HEK293 (cell line): ENCODE data around the gene AEBP1.

Experiments used
- CTCF ChIA-PET: fragments of 350-600 bp; formaldehyde crosslinking; extraction: SDS; loops from one replicate; lab custom pipeline; 2021; ENCODE audit warnings: antibody characterized with exemption; lab: Yijun Ruan, JAX
- POLR2A ChIA-PET: fragments of 300-600 bp; formaldehyde crosslinking; extraction: SDS; loops from one replicate; lab custom pipeline; 2020; ENCODE audit warnings: antibody characterized with exemption, inconsistent platforms; lab: Yijun Ruan, JAX
- H3K27ac ChIP-seq: fragments of 200-500 bp; sonication (Bioruptor generic); 2 replicates; pipeline ENCODE4 v1.5.1; 2014; ENCODE audit warnings: low read depth, low read length, control low read depth, inconsistent platforms; ENCODE audit errors: extremely low read depth
- H3K36me3 ChIP-seq, 2 experiments: fragments of 200-500 bp in 1 of 2; sonication (Bioruptor generic) in 1 of 2; 1 replicate in 1 of 2; 2 replicates in 1 of 2; pipeline ENCODE4 v1.5.1; 2014 to 2017; ENCODE audit warnings: inconsistent platforms in 2 of 2, low read length in 2 of 2; ENCODE audit not compliant: control insufficient read depth in 2 of 2, insufficient read depth in 1 of 2
- H3K4me1 ChIP-seq: fragments of 200-500 bp; sonication (Bioruptor generic); 2 replicates; pipeline ENCODE4 v1.5.1; 2014; ENCODE audit warnings: mild to moderate bottlenecking, low read length, inconsistent platforms; ENCODE audit not compliant: control insufficient read depth, insufficient read depth
- H3K4me3 ChIP-seq: 2 replicates; pipeline ENCODE4 v1.5.1; 2011; ENCODE audit warnings: low read depth, mild to moderate bottlenecking, control low read depth, low read length, moderate library complexity
- H3K9me3 ChIP-seq: fragments of 200-500 bp; sonication (Bioruptor generic); 2 replicates; pipeline ENCODE4 v1.5.1; 2014; ENCODE audit warnings: low read depth, low read length, inconsistent platforms; ENCODE audit not compliant: control insufficient read depth, insufficient read depth
- GLIS1 ChIP-seq: fragments of 450-650 bp; formaldehyde crosslinking; IDR thresholded peaks from 2 replicates; pipeline ENCODE4 v1.5.1; 2016; ENCODE audit warnings: missing biosample characterization, missing genetic modification characterization
- HIC1 ChIP-seq: fragments of 450-650 bp; formaldehyde crosslinking; IDR thresholded peaks from 2 replicates; pipeline ENCODE4 v1.5.1; 2016; ENCODE audit warnings: missing biosample characterization, missing genetic modification characterization
- KLF17 ChIP-seq: fragments of 450-650 bp; formaldehyde crosslinking; IDR thresholded peaks from 2 replicates; pipeline ENCODE4 v1.5.1; 2016; ENCODE audit warnings: missing biosample characterization, missing genetic modification characterization
- PATZ1 ChIP-seq: fragments of 450-650 bp; formaldehyde crosslinking; IDR thresholded peaks from 2 replicates; pipeline ENCODE4 v1.5.1; 2016; ENCODE audit warnings: missing biosample characterization, missing genetic modification characterization
- RBAK ChIP-seq: fragments of 450-650 bp; formaldehyde crosslinking; IDR thresholded peaks from 2 replicates; pipeline ENCODE4 v1.5.1; 2016; ENCODE audit warnings: missing biosample characterization, missing genetic modification characterization
- ZBTB21 ChIP-seq: fragments of 450-650 bp; formaldehyde crosslinking; IDR thresholded peaks from 2 replicates; pipeline ENCODE4 v1.5.1; 2017; ENCODE audit warnings: missing biosample characterization, missing genetic modification characterization
- ZIC2 ChIP-seq: fragments of 450-650 bp; formaldehyde crosslinking; IDR thresholded peaks from 2 replicates; pipeline ENCODE4 v1.5.1; 2016; ENCODE audit warnings: missing biosample characterization, missing genetic modification characterization
- ZNF175 ChIP-seq: fragments of 450-650 bp; formaldehyde crosslinking; IDR thresholded peaks from 2 replicates; pipeline ENCODE4 v1.5.1; 2016; ENCODE audit warnings: missing biosample characterization, missing genetic modification characterization
- ZNF18 ChIP-seq: fragments of 450-650 bp; formaldehyde crosslinking; IDR thresholded peaks from 2 replicates; pipeline ENCODE4 v1.5.1; 2016; ENCODE audit warnings: missing biosample characterization, missing genetic modification characterization
- ZNF19 ChIP-seq: fragments of 450-650 bp; formaldehyde crosslinking; IDR thresholded peaks from 2 replicates; pipeline ENCODE4; 2016; ENCODE audit warnings: missing biosample characterization, missing genetic modification characterization, low read depth
- ZNF2 ChIP-seq: fragments of 450-650 bp; formaldehyde crosslinking; IDR thresholded peaks from 2 replicates; pipeline ENCODE4 v1.5.1; 2016; ENCODE audit warnings: missing biosample characterization, missing genetic modification characterization
- ZNF23 ChIP-seq: fragments of 450-650 bp; formaldehyde crosslinking; IDR thresholded peaks from 2 replicates; pipeline ENCODE4 v1.5.1; 2016; ENCODE audit warnings: missing biosample characterization, missing genetic modification characterization, borderline replicate concordance
- ZNF26 ChIP-seq: fragments of 450-650 bp; formaldehyde crosslinking; IDR thresholded peaks from 2 replicates; pipeline ENCODE4 v1.5.1; 2016; ENCODE audit warnings: missing biosample characterization, missing genetic modification characterization
- ZNF354C ChIP-seq: fragments of 450-650 bp; formaldehyde crosslinking; IDR thresholded peaks from 2 replicates; pipeline ENCODE4 v1.5.1; 2016; ENCODE audit warnings: missing biosample characterization, missing genetic modification characterization, low read depth, borderline replicate concordance
- ZNF37A ChIP-seq: fragments of 450-650 bp; IDR thresholded peaks from 2 replicates; pipeline ENCODE4 v1.5.1; 2018; ENCODE audit warnings: missing biosample characterization, missing genetic modification characterization
- ZNF426 ChIP-seq: fragments of 450-650 bp; formaldehyde crosslinking; IDR thresholded peaks from 2 replicates; pipeline ENCODE4 v1.5.1; 2017; ENCODE audit warnings: missing biosample characterization, missing genetic modification characterization, mild to moderate bottlenecking, inconsistent platforms, moderate library complexity
- ZNF514 ChIP-seq: fragments of 450-650 bp; formaldehyde crosslinking; IDR thresholded peaks from 2 replicates; pipeline ENCODE4 v1.5.1; 2016; ENCODE audit warnings: missing biosample characterization, missing genetic modification characterization
- ZNF555 ChIP-seq: fragments of 450-650 bp; formaldehyde crosslinking; conservative IDR thresholded peaks from 2 replicates; pipeline ENCODE4 v1.5.1; 2017; ENCODE audit warnings: missing biosample characterization, mild to moderate bottlenecking, missing genetic modification characterization, inconsistent platforms
- ZNF558 ChIP-seq: fragments of 450-650 bp; formaldehyde crosslinking; IDR thresholded peaks from 2 replicates; pipeline ENCODE4 v1.5.1; 2016; ENCODE audit warnings: missing biosample characterization, missing genetic modification characterization
- ZNF580 ChIP-seq: fragments of 450-650 bp; formaldehyde crosslinking; IDR thresholded peaks from 2 replicates; pipeline ENCODE4 v1.5.1; 2016; ENCODE audit warnings: missing biosample characterization, missing genetic modification characterization
- ZNF624 ChIP-seq: fragments of 450-650 bp; formaldehyde crosslinking; IDR thresholded peaks from 2 replicates; pipeline ENCODE4 v1.5.1; 2017; ENCODE audit warnings: missing biosample characterization, missing genetic modification characterization
- ZNF629 ChIP-seq: fragments of 450-650 bp; formaldehyde crosslinking; IDR thresholded peaks from 2 replicates; pipeline ENCODE4 v1.5.1; 2017; ENCODE audit warnings: missing biosample characterization, missing genetic modification characterization
- ZNF658 ChIP-seq: fragments of 450-650 bp; formaldehyde crosslinking; IDR thresholded peaks from 2 replicates; pipeline ENCODE4; 2016; ENCODE audit warnings: missing biosample characterization, missing genetic modification characterization
- ZNF670 ChIP-seq: fragments of 450-650 bp; formaldehyde crosslinking; IDR thresholded peaks from 2 replicates; pipeline ENCODE4 v1.5.1; 2016; ENCODE audit warnings: missing biosample characterization, missing genetic modification characterization, low read depth

AEBP1 gene

GRCh38 chr7:44106311-44107065, 2.3 kb downstream of the AEBP1 start:
- CTCF ChIA-PET = no interaction called here
- Histone ChIP-seq H3K4me3 (no peak overlapping the region), H3K36me3 (no peaks in the 10 kb centered on the region), H3K4me1 (no peaks in the 10 kb centered on the region), H3K9me3 (no peaks in the 10 kb centered on the region), H3K27ac (no peak overlapping the region)
- no peak for TF ChIP-seq ZNF26 (tag by site-specific recombination)
- TF ChIP-seq ZNF18 (tag by site-specific recombination) = no peak
- TF ChIP-seq ZNF558 (tag by site-specific recombination) = no peak
- no peak for TF ChIP-seq ZBTB21 (tag by site-specific recombination)
- TF ChIP-seq ZNF2 (tag by site-specific recombination) = no peak
- TF ChIP-seq HIC1 (tag by site-specific recombination) = no peak
- no peak for TF ChIP-seq PATZ1
- TF ChIP-seq ZNF624 (tag by site-specific recombination) = no peak
- no peak for TF ChIP-seq ZNF555 (tag by site-specific recombination)
- no peak for TF ChIP-seq KLF17 (tag by site-specific recombination)
- TF ChIP-seq ZNF629 (tag by site-specific recombination) = no peak
- no peak for TF ChIP-seq ZNF670
- TF ChIP-seq ZNF426 (tag by site-specific recombination) = no peak
- POLR2A ChIA-PET = interaction anchor here (1.5 kb wide), 1 partner anchor 10 kb away, joined by 3 read pairs; no protein-coding TSS in a partner anchor

GRCh38 chr7:44107116-44107960, 3.2 kb downstream of the AEBP1 start:
- no peak overlapping the region for H3K4me3 ChIP-seq
- ChIA-PET POLR2A (no interaction called here), CTCF (no interaction called here)
- no peaks in the 10 kb centered on the region for H3K9me3 ChIP-seq
- H3K4me1 ChIP-seq = no peaks in the 10 kb centered on the region
- H3K36me3 ChIP-seq = no peaks in the 10 kb centered on the region
- no peak overlapping the region for H3K27ac ChIP-seq
- TF ChIP-seq ZNF19 (no peak), ZNF37A (tag by site-specific recombination) (no peak), ZIC2 (tag by site-specific recombination) (peak; percentile 92), GLIS1 (tag by site-specific recombination) (peak; percentile 68), ZNF354C (tag by site-specific recombination) (no peak), ZNF175 (tag by site-specific recombination) (no peak), RBAK (tag by site-specific recombination) (no peak), ZNF580 (tag by site-specific recombination) (no peak), ZNF514 (no peak), ZNF658 (tag by site-specific recombination) (no peak), ZNF23 (no peak)
